ENCODE data around the gene SLBP.

Gene SLBP

GRCh38 chr4:1678244-1678643 lies 33.9 kb downstream of the SLBP start:
- Histone ChIP-seq H3K4me1 (ENCODE audit: control insufficient read depth in 1 of 2, insufficient read depth in 2 of 2, low read length in 2 of 2) (no peaks in the 10 kb centered on the region), H2AK5ac (ENCODE audit: low read length) (no peak overlapping the region), H3K14ac (ENCODE audit: low read length) (no peak overlapping the region), H3K4me2 (ENCODE audit: low read length) (no peak overlapping the region), H2BK120ac (ENCODE audit: insufficient read depth, low read length, poor library complexity) (no peak overlapping the region), H3K23ac (ENCODE audit: low read length) (no peak overlapping the region), H4K91ac (ENCODE audit: low read depth, low read length) (no peak overlapping the region), H3K27ac (ENCODE audit: low read depth, low read length) (no peak overlapping the region), H4K8ac (ENCODE audit: low read depth, low read length) (no peak overlapping the region), H3K18ac (ENCODE audit: low read length) (no peak overlapping the region), H3K4me3 (ENCODE audit: low read depth, low read length) (no peak overlapping the region), H3K79me2 (ENCODE audit: control insufficient read depth, insufficient read depth, low read length, poor library complexity) (no peaks in the 10 kb centered on the region), H3K79me1 (ENCODE audit: low read length) (no peaks in the 10 kb centered on the region), H3K9me3 (ENCODE audit: insufficient read depth, low read depth, low read length) (no peaks in the 10 kb centered on the region), H2BK12ac (ENCODE audit: low read length) (no peak overlapping the region), H2AFZ (ENCODE audit: insufficient read depth, low read length, poor library complexity) (no peak overlapping the region), H3K4ac (ENCODE audit: low read depth, low read length) (no peak overlapping the region), H3K36me3 (ENCODE audit: control insufficient read depth in 1 of 2, insufficient read depth in 2 of 2, low read length in 2 of 2) (no peaks in the 10 kb centered on the region), H2BK5ac (ENCODE audit: low read depth, low read length, poor library complexity) (no peak overlapping the region), H3K27me3 (ENCODE audit: insufficient read depth, low read length) (no peaks in the 10 kb centered on the region), H3K9ac (ENCODE audit: low read length) (no peak overlapping the region), H4K12ac (ENCODE audit: low read depth, low read length) (no peak overlapping the region)
- WGBS (ENCODE audit: extremely low coverage, insufficient coverage, insufficient read length): no CpG with 5 or more reads among the region's 5 CpGs
- no peak for DNase-seq

- H3K36me3 ChIP-seq (ENCODE audit: control insufficient read depth in 1 of 2, insufficient read depth in 2 of 2, low read length in 2 of 2): no peaks in the 10 kb centered on the region
- H3K23ac ChIP-seq (ENCODE audit: low read length): no peak overlapping the region
- no peak overlapping the region for H2BK5ac ChIP-seq (ENCODE audit: low read depth, low read length, poor library complexity)
- H3K27ac ChIP-seq (ENCODE audit: low read depth, low read length): no peak overlapping the region
- no peak overlapping the region for H3K18ac ChIP-seq (ENCODE audit: low read length)
- H3K79me2 ChIP-seq (ENCODE audit: control insufficient read depth, insufficient read depth, low read length, poor library complexity): no peaks in the 10 kb centered on the region
- H3K4me3 ChIP-seq (ENCODE audit: low read depth, low read length): no peak overlapping the region
- H2BK120ac ChIP-seq (ENCODE audit: insufficient read depth, low read length, poor library complexity): no peak overlapping the region
- H3K9ac ChIP-seq (ENCODE audit: low read length): no peak overlapping the region
- no peak overlapping the region for H4K12ac ChIP-seq (ENCODE audit: low read depth, low read length)
- no peak overlapping the region for H3K4me2 ChIP-seq (ENCODE audit: low read length)
- no peaks in the 10 kb centered on the region for H3K9me3 ChIP-seq (ENCODE audit: insufficient read depth, low read depth, low read length)
- no peak overlapping the region for H4K8ac ChIP-seq (ENCODE audit: low read depth, low read length)
- H4K91ac ChIP-seq (ENCODE audit: low read depth, low read length): no peak overlapping the region
- WGBS (ENCODE audit: extremely low coverage, insufficient coverage, insufficient read length): no CpG with 5 or more reads among the region's 25 CpGs
- H3K4me1 ChIP-seq (ENCODE audit: control insufficient read depth in 1 of 2, insufficient read depth in 2 of 2, low read length in 2 of 2): no peaks in the 10 kb centered on the region
- H2AK5ac ChIP-seq (ENCODE audit: low read length): no peak overlapping the region
- H3K4ac ChIP-seq (ENCODE audit: low read depth, low read length): no peak overlapping the region
- H2AFZ ChIP-seq (ENCODE audit: insufficient read depth, low read length, poor library complexity): no peak overlapping the region
- no peak for DNase-seq
- H3K79me1 ChIP-seq (ENCODE audit: low read length): no peaks in the 10 kb centered on the region
- no peak overlapping the region for H2BK12ac ChIP-seq (ENCODE audit: low read length)
- H3K14ac ChIP-seq (ENCODE audit: low read length): no peak overlapping the region
- H3K27me3 ChIP-seq (ENCODE audit: insufficient read depth, low read length): no peaks in the 10 kb centered on the region
Observed at GRCh38 chr4:1676605-1677525, 35.3 kb downstream of the SLBP start.

GRCh38 chr4:1675802-1676137 lies 36.3 kb downstream of the SLBP start:
- Histone ChIP-seq H3K4me1 (ENCODE audit: control insufficient read depth in 1 of 2, insufficient read depth in 2 of 2, low read length in 2 of 2) (no peaks in the 10 kb centered on the region), H4K91ac (ENCODE audit: low read depth, low read length) (no peak overlapping the region), H3K4me3 (ENCODE audit: low read depth, low read length) (no peak overlapping the region), H3K79me2 (ENCODE audit: control insufficient read depth, insufficient read depth, low read length, poor library complexity) (no peaks in the 10 kb centered on the region), H3K4ac (ENCODE audit: low read depth, low read length) (no peak overlapping the region), H4K12ac (ENCODE audit: low read depth, low read length) (no peak overlapping the region), H3K4me2 (ENCODE audit: low read length) (no peak overlapping the region), H2AFZ (ENCODE audit: insufficient read depth, low read length, poor library complexity) (no peak overlapping the region), H2AK5ac (ENCODE audit: low read length) (no peak overlapping the region), H3K23ac (ENCODE audit: low read length) (no peak overlapping the region), H3K79me1 (ENCODE audit: low read length) (no peaks in the 10 kb centered on the region), H3K9ac (ENCODE audit: low read length) (no peak overlapping the region), H3K27ac (ENCODE audit: low read depth, low read length) (no peak overlapping the region), H2BK12ac (ENCODE audit: low read length) (no peak overlapping the region), H4K8ac (ENCODE audit: low read depth, low read length) (no peak overlapping the region), H3K18ac (ENCODE audit: low read length) (no peak overlapping the region), H3K9me3 (ENCODE audit: insufficient read depth, low read depth, low read length) (no peaks in the 10 kb centered on the region), H3K36me3 (ENCODE audit: control insufficient read depth in 1 of 2, insufficient read depth in 2 of 2, low read length in 2 of 2) (no peaks in the 10 kb centered on the region), H3K27me3 (ENCODE audit: insufficient read depth, low read length) (no peaks in the 10 kb centered on the region), H3K14ac (ENCODE audit: low read length) (no peak overlapping the region), H2BK5ac (ENCODE audit: low read depth, low read length, poor library complexity) (no peak overlapping the region), H2BK120ac (ENCODE audit: insufficient read depth, low read length, poor library complexity) (no peak overlapping the region)
- no peak for DNase-seq
- WGBS (ENCODE audit: extremely low coverage, insufficient coverage, insufficient read length): no CpG with 5 or more reads among the region's 10 CpGs

- no peaks in the 10 kb centered on the region for H3K36me3 ChIP-seq (ENCODE audit: control insufficient read depth in 1 of 2, insufficient read depth in 2 of 2, low read length in 2 of 2)
- H3K27ac ChIP-seq (ENCODE audit: low read depth, low read length): no peak overlapping the region
- H3K9me3 ChIP-seq (ENCODE audit: insufficient read depth, low read depth, low read length): no peaks in the 10 kb centered on the region
- no peak overlapping the region for H2BK120ac ChIP-seq (ENCODE audit: insufficient read depth, low read length, poor library complexity)
- no peak for DNase-seq
- H3K14ac ChIP-seq (ENCODE audit: low read length): no peak overlapping the region
- no peak overlapping the region for H2BK5ac ChIP-seq (ENCODE audit: low read depth, low read length, poor library complexity)
- H3K23ac ChIP-seq (ENCODE audit: low read length): no peak overlapping the region
- H3K27me3 ChIP-seq (ENCODE audit: insufficient read depth, low read length): no peaks in the 10 kb centered on the region
- no peaks in the 10 kb centered on the region for H3K4me1 ChIP-seq (ENCODE audit: control insufficient read depth in 1 of 2, insufficient read depth in 2 of 2, low read length in 2 of 2)
- H3K4ac ChIP-seq (ENCODE audit: low read depth, low read length): no peak overlapping the region
- no peak overlapping the region for H2AK5ac ChIP-seq (ENCODE audit: low read length)
- no peak overlapping the region for H4K8ac ChIP-seq (ENCODE audit: low read depth, low read length)
- no peak overlapping the region for H2AFZ ChIP-seq (ENCODE audit: insufficient read depth, low read length, poor library complexity)
- no peaks in the 10 kb centered on the region for H3K79me2 ChIP-seq (ENCODE audit: control insufficient read depth, insufficient read depth, low read length, poor library complexity)
- WGBS (ENCODE audit: extremely low coverage, insufficient coverage, insufficient read length): no CpG with 5 or more reads among the region's 19 CpGs
- H3K4me2 ChIP-seq (ENCODE audit: low read length): no peak overlapping the region
- H3K9ac ChIP-seq (ENCODE audit: low read length): no peak overlapping the region
- H4K12ac ChIP-seq (ENCODE audit: low read depth, low read length): no peak overlapping the region
- H4K91ac ChIP-seq (ENCODE audit: low read depth, low read length): no peak overlapping the region
- H2BK12ac ChIP-seq (ENCODE audit: low read length): no peak overlapping the region
- H3K18ac ChIP-seq (ENCODE audit: low read length): no peak overlapping the region
- H3K79me1 ChIP-seq (ENCODE audit: low read length): no peaks in the 10 kb centered on the region
- H3K4me3 ChIP-seq (ENCODE audit: low read depth, low read length): no peak overlapping the region
Observed at GRCh38 chr4:1675136-1675801, 36.9 kb downstream of the SLBP start.
